Ascending aorta (tissue), 2 donors: ENCODE measurements around the gene LGALS7. TPM values are rescaled to one million over a fixed set of nuclear protein-coding genes. Genes with fewer than 3 reads are reported as not detected.
"Not testable (repeated sequence)": the region's sequence is repeated elsewhere in the genome, so short reads cannot be mapped to it uniquely, and the experiment has no call there.

Experiments used
- DNase-seq, 2 donors: peaks; one replicate each; pipeline ENCODE4 v3.0.0-alpha.2; 2019; ENCODE audit warnings: low spot score in 2 of 2
- H3K27ac ChIP-seq, 2 donors: fragments of 200-600 bp; sonication (generic); one replicate each; pipeline ENCODE4 v1.5.1; 2016 to 2017; ENCODE audit warnings: mild to moderate bottlenecking in 1 of 2
- H3K27me3 ChIP-seq: fragments of 200-600 bp; sonication (generic); one replicate; pipeline ENCODE4 v1.5.1; 2017
- H3K36me3 ChIP-seq, 2 donors: fragments of 200-600 bp; sonication (generic); one replicate each; pipeline ENCODE4 v1.5.1; 2016
- H3K4me1 ChIP-seq, 2 donors: fragments of 200-600 bp; sonication (generic); one replicate each; pipeline ENCODE4 v1.5.1; 2016 to 2017; ENCODE audit warnings: mild to moderate bottlenecking in 1 of 2
- H3K4me3 ChIP-seq, 2 donors: fragments of 200-600 bp; sonication (generic); one replicate each; pipeline ENCODE4 v1.5.1; 2016 to 2017; ENCODE audit warnings: mild to moderate bottlenecking in 1 of 2
- H3K9me3 ChIP-seq, 2 donors: fragments of 200-600 bp; sonication (generic); one replicate each; pipeline ENCODE4 v1.5.1; 2016
- CTCF ChIP-seq, 3 experiments: fragments of 200-600 bp in 2 of 3; fragments of 450-650 bp in 1 of 3; sonication (generic) in 2 of 3; IDR thresholded peaks; one replicate each; pipeline ENCODE4 v1.5.1; 2016 to 2019; ENCODE audit warnings: antibody characterized with exemption in 3 of 3, mild to moderate bottlenecking in 1 of 3, moderate library complexity in 1 of 3
- intact Hi-C: fragments of 100-400 bp; cut with DNase I; formaldehyde crosslinking; loops from one replicate; pipeline ENCODE4 v1.15.1; 2023
- total RNA-seq: library from RNA; depleted of rRNA; stranded (reverse); fragments of >200 nt; gene quantifications from one replicate; pipeline ENCODE4 v1.1.0, GENCODE V29; 2016

The LGALS7 gene
- total RNA-seq, 1 donor from 2014 or later: not detected

GRCh38 chr19:38801359-38802095 is 28.2 kb upstream of the LGALS7 start:
- no peak for DNase-seq
- intact Hi-C loops: no loop called here
- no peaks in the 10 kb centered on the region for H3K36me3 ChIP-seq
- H3K9me3 ChIP-seq: no peaks in the 10 kb centered on the region
- no peaks in the 10 kb centered on the region for H3K27me3 ChIP-seq
- H3K27ac ChIP-seq: no peak overlapping the region
- H3K4me3 ChIP-seq: no peak overlapping the region
- TF ChIP-seq CTCF (IDR thresholded peaks at IDR 0.05): no peak
- no peaks in the 10 kb centered on the region for H3K4me1 ChIP-seq

GRCh38 chr19:38800577-38801347 is 27.4 kb upstream of the LGALS7 start:
- no peaks in the 10 kb centered on the region for H3K27me3 ChIP-seq
- DNase-seq: no peak
- H3K9me3 ChIP-seq: no peaks in the 10 kb centered on the region
- no peaks in the 10 kb centered on the region for H3K36me3 ChIP-seq
- no peak overlapping the region for H3K4me3 ChIP-seq
- H3K4me1 ChIP-seq: no peaks in the 10 kb centered on the region
- no peak overlapping the region for H3K27ac ChIP-seq
- intact Hi-C loops: no loop called here
- TF ChIP-seq CTCF (IDR thresholded peaks at IDR 0.05): no peak

- no peak for TF ChIP-seq CTCF (IDR thresholded peaks at IDR 0.05)
- intact Hi-C loops: no loop called here
- Histone ChIP-seq H3K27ac (no peak overlapping the region), H3K4me1 (no peaks in the 10 kb centered on the region), H3K36me3 (no peaks in the 10 kb centered on the region), H3K4me3 (no peak overlapping the region), H3K9me3 (no peaks in the 10 kb centered on the region), H3K27me3 (no peaks in the 10 kb centered on the region)
- DNase-seq: no peak
Observed at GRCh38 chr19:38799104-38799503, 25.8 kb upstream of the LGALS7 start.

- DNase-seq, H3K4me3 ChIP-seq, intact Hi-C loops, H3K9me3 ChIP-seq, H3K27me3 ChIP-seq, H3K27ac ChIP-seq, H3K4me1 ChIP-seq, H3K36me3 ChIP-seq: not testable (repeated sequence)
Observed at GRCh38 chr19:38797781-38798180, 24.5 kb upstream of the LGALS7 start.

- H3K36me3 ChIP-seq: no peaks in the 10 kb centered on the region
- intact Hi-C loops: no loop called here
- no peaks in the 10 kb centered on the region for H3K27me3 ChIP-seq
- peaks cover 0 to 6% of the 10 kb centered on the region in 2 donors for H3K4me1 ChIP-seq
- no peaks in the 10 kb centered on the region for H3K9me3 ChIP-seq
- no peak for TF ChIP-seq CTCF (IDR thresholded peaks at IDR 0.05)
- H3K27ac ChIP-seq: no peak overlapping the region
- no peak overlapping the region for H3K4me3 ChIP-seq
- no peak for DNase-seq
Observed at GRCh38 chr19:38796154-38796553, 22.8 kb upstream of the LGALS7 start.

- DNase-seq: no peak
- H3K4me1 ChIP-seq: peaks cover 0 to 6% of the 10 kb centered on the region in 2 donors
- H3K4me3 ChIP-seq: no peak overlapping the region
- H3K27ac ChIP-seq: no peak overlapping the region
- no peaks in the 10 kb centered on the region for H3K36me3 ChIP-seq
- no peaks in the 10 kb centered on the region for H3K9me3 ChIP-seq
- no peak for TF ChIP-seq CTCF (IDR thresholded peaks at IDR 0.05)
- no peaks in the 10 kb centered on the region for H3K27me3 ChIP-seq
- intact Hi-C loops: loop anchor here (2.0 kb wide), 1 partner anchor 21 kb away; no protein-coding TSS in a partner anchor
Observed at GRCh38 chr19:38795549-38795948, 22.2 kb upstream of the LGALS7 start.
